ENCODE results near the gene CUX1. TPM values are rescaled to one million over a fixed set of nuclear protein-coding genes. Genes with fewer than 3 reads are reported as not detected.

The CUX1 gene
- total RNA-seq, 1 experiment from 2014 or later, result 92.4 TPM

GRCh38 chr7:101941481-101942383 is 124.3 kb downstream of the CUX1 start:
- no peaks in the 10 kb centered on the region for H3K9me2 ChIP-seq (replicated peaks; ENCODE audit: insufficient read depth, low read length)
- no peaks in the 10 kb centered on the region for H3K27me3 ChIP-seq (ENCODE audit: low read length)
- H3K36me3 ChIP-seq (ENCODE audit: insufficient read depth, low read length), result peaks cover 8% of the 10 kb centered on the region; the same call in 1 of the 2 replicates
- H4K20me1 ChIP-seq (ENCODE audit: insufficient read depth, low read depth, low read length), result no peaks in the 10 kb centered on the region
- peak overlapping the region; percentile 92 for H3K27ac ChIP-seq (ENCODE audit: low read length)
- peak overlapping the region; percentile 66 for H3K9ac ChIP-seq (ENCODE audit: low read length)
- H2AFZ ChIP-seq (ENCODE audit: low read length), result no peak overlapping the region
- H3K79me2 ChIP-seq (ENCODE audit: low read length), result peaks cover 91% of the 10 kb centered on the region
- H3K4me2 ChIP-seq (ENCODE audit: low read depth, low read length, poor library complexity, severe bottlenecking), result peak overlapping the region; percentile 62
- H3K4me1 ChIP-seq (ENCODE audit: low read length), result peaks cover 71% of the 10 kb centered on the region
- peak overlapping the region; percentile 32; the same call in 1 of the 2 replicates for H3K4me3 ChIP-seq (ENCODE audit: low read length)
- no peaks in the 10 kb centered on the region for H3K9me3 ChIP-seq (ENCODE audit: low read length)
- DNase-seq, result peak; percentile 58

DNA sequence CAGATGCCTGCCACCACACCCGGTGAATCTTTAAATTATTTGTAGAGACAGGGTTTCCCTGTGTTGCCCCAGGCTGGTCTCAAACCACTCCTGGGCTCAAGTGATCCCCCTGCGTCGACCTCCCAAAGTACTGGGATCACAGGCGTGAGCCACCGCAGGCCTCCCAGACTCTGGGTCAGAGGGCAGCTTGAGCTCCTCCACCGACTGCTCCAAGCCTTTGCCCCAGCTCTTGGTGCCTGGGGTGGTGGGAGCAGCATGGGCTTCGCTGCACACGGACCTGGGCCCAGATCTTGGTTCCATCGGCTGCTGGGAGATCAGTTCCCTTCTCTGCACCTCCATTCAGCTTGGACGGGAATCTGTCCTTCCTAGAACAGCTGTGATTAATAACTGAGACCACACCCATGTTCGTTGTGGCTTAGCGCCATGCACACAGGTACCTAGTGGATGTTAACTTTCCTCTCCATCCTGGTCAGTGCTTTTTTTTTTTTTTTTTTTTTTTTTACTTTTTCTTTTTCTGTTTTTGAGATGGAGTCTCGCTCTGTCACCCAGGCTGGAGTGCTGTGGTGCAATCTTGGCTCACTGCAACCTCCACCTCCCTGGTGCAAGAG is 125.3 kb downstream of the CUX1 start:
- Histone ChIP-seq H3K4me1 (ENCODE audit: low read length) (peaks cover 77% of the 10 kb centered on the region), H3K9me2 (replicated peaks; ENCODE audit: insufficient read depth, low read length) (no peaks in the 10 kb centered on the region), H3K36me3 (ENCODE audit: insufficient read depth, low read length) (peaks cover 8% of the 10 kb centered on the region; the same call in 1 of the 2 replicates), H3K4me2 (ENCODE audit: low read depth, low read length, poor library complexity, severe bottlenecking) (no peak overlapping the region), H2AFZ (ENCODE audit: low read length) (no peak overlapping the region), H3K9me3 (ENCODE audit: low read length) (no peaks in the 10 kb centered on the region), H3K27ac (ENCODE audit: low read length) (peak overlapping the region; percentile 92; the same call in 1 of the 2 replicates), H3K9ac (ENCODE audit: low read length) (no peak overlapping the region), H3K27me3 (ENCODE audit: low read length) (no peaks in the 10 kb centered on the region), H3K4me3 (ENCODE audit: low read length) (no peak overlapping the region), H3K79me2 (ENCODE audit: low read length) (peaks cover 92% of the 10 kb centered on the region), H4K20me1 (ENCODE audit: insufficient read depth, low read depth, low read length) (no peaks in the 10 kb centered on the region)
- DNase-seq, result no peak

GRCh38 chr7:101943306-101943705 is 125.9 kb downstream of the CUX1 start:
- Histone ChIP-seq H4K20me1 (ENCODE audit: insufficient read depth, low read depth, low read length) (no peaks in the 10 kb centered on the region), H3K36me3 (ENCODE audit: insufficient read depth, low read length) (peaks cover 2% of the 10 kb centered on the region; the same call in 1 of the 2 replicates), H2AFZ (ENCODE audit: low read length) (no peak overlapping the region), H3K9me3 (ENCODE audit: low read length) (no peaks in the 10 kb centered on the region), H3K27me3 (ENCODE audit: low read length) (no peaks in the 10 kb centered on the region), H3K4me1 (ENCODE audit: low read length) (peaks cover 83% of the 10 kb centered on the region), H3K9me2 (replicated peaks; ENCODE audit: insufficient read depth, low read length) (no peaks in the 10 kb centered on the region), H3K9ac (ENCODE audit: low read length) (no peak overlapping the region), H3K4me3 (ENCODE audit: low read length) (no peak overlapping the region), H3K27ac (ENCODE audit: low read length) (no peak overlapping the region), H3K4me2 (ENCODE audit: low read depth, low read length, poor library complexity, severe bottlenecking) (no peak overlapping the region), H3K79me2 (ENCODE audit: low read length) (peaks cover 92% of the 10 kb centered on the region)
- DNase-seq, result no peak

DNA sequence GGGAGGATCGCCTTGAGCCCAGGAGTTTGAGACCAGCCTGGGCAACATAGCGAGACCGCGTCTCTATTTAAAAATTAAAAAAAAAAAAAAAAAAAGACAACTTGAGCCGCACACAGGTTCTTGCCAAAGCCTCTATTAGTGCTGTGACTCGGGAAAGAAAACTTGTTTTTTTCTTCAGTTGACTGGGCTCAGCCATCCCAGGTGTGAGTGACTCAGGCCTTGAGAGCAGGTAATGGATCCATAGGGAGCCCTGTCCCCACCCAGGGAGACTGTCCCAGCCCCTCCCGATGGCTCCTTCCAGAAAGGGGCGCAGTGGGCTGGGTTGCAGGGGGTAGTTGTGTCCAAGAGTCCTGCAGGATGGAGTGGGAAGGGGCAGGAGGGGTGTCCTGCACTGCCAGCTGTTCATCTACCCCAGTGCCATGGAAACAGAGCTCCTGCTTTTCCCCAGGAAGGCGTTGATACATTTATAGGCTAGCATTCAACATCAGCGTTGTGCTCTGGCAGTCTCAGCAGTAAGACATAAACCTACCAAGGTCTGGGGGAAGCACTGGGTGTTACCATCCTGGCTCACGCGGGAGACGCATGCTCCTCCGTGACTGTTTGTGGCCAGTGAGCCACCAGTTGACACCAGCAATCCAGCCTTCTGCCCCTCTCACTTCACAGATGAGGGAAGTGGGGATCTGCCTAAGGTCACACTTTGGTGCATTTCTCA is 126.6 kb downstream of the CUX1 start:
- no peaks in the 10 kb centered on the region for H3K36me3 ChIP-seq (ENCODE audit: insufficient read depth, low read length)
- H3K27me3 ChIP-seq (ENCODE audit: low read length), result no peaks in the 10 kb centered on the region
- no peak overlapping the region for H3K4me2 ChIP-seq (ENCODE audit: low read depth, low read length, poor library complexity, severe bottlenecking)
- H3K9me3 ChIP-seq (ENCODE audit: low read length), result no peaks in the 10 kb centered on the region
- H4K20me1 ChIP-seq (ENCODE audit: insufficient read depth, low read depth, low read length), result no peaks in the 10 kb centered on the region
- DNase-seq, result no peak
- peak overlapping the region; percentile 42 for H3K27ac ChIP-seq (ENCODE audit: low read length)
- H3K9ac ChIP-seq (ENCODE audit: low read length), result no peak overlapping the region
- no peak overlapping the region for H2AFZ ChIP-seq (ENCODE audit: low read length)
- H3K79me2 ChIP-seq (ENCODE audit: low read length), result peaks cover 94% of the 10 kb centered on the region
- H3K4me3 ChIP-seq (ENCODE audit: low read length), result no peak overlapping the region
- peaks cover 87% of the 10 kb centered on the region for H3K4me1 ChIP-seq (ENCODE audit: low read length)
- H3K9me2 ChIP-seq (replicated peaks; ENCODE audit: insufficient read depth, low read length), result no peaks in the 10 kb centered on the region

- no peak for DNase-seq
- H3K79me2 ChIP-seq (ENCODE audit: low read length), result peaks cover 92% of the 10 kb centered on the region
- no peaks in the 10 kb centered on the region for H4K20me1 ChIP-seq (ENCODE audit: insufficient read depth, low read depth, low read length)
- no peak overlapping the region for H3K4me3 ChIP-seq (ENCODE audit: low read length)
- no peak overlapping the region for H3K9ac ChIP-seq (ENCODE audit: low read length)
- no peak overlapping the region for H3K4me2 ChIP-seq (ENCODE audit: low read depth, low read length, poor library complexity, severe bottlenecking)
- H3K4me1 ChIP-seq (ENCODE audit: low read length), result peaks cover 82% of the 10 kb centered on the region
- H3K36me3 ChIP-seq (ENCODE audit: insufficient read depth, low read length), result no peaks in the 10 kb centered on the region
- H3K27me3 ChIP-seq (ENCODE audit: low read length), result no peaks in the 10 kb centered on the region
- no peaks in the 10 kb centered on the region for H3K9me3 ChIP-seq (ENCODE audit: low read length)
- peak overlapping the region; percentile 42; the same call in 1 of the 2 replicates for H3K27ac ChIP-seq (ENCODE audit: low read length)
- H3K9me2 ChIP-seq (replicated peaks; ENCODE audit: insufficient read depth, low read length), result no peaks in the 10 kb centered on the region
- H2AFZ ChIP-seq (ENCODE audit: low read length), result no peak overlapping the region
These were observed 127.2 kb downstream of the CUX1 start for GRCh38 chr7:101944611-101945010.

- no peaks in the 10 kb centered on the region for H3K27me3 ChIP-seq (ENCODE audit: low read length)
- peak overlapping the region; percentile 43 for H3K27ac ChIP-seq (ENCODE audit: low read length)
- DNase-seq, result no peak
- no peak overlapping the region for H3K4me2 ChIP-seq (ENCODE audit: low read depth, low read length, poor library complexity, severe bottlenecking)
- H3K4me1 ChIP-seq (ENCODE audit: low read length), result peaks cover 82% of the 10 kb centered on the region
- no peaks in the 10 kb centered on the region for H3K36me3 ChIP-seq (ENCODE audit: insufficient read depth, low read length)
- H3K9ac ChIP-seq (ENCODE audit: low read length), result no peak overlapping the region
- peaks cover 89% of the 10 kb centered on the region for H3K79me2 ChIP-seq (ENCODE audit: low read length)
- H2AFZ ChIP-seq (ENCODE audit: low read length), result no peak overlapping the region
- H3K9me3 ChIP-seq (ENCODE audit: low read length), result no peaks in the 10 kb centered on the region
- no peak overlapping the region for H3K4me3 ChIP-seq (ENCODE audit: low read length)
- no peaks in the 10 kb centered on the region for H4K20me1 ChIP-seq (ENCODE audit: insufficient read depth, low read depth, low read length)
- no peaks in the 10 kb centered on the region for H3K9me2 ChIP-seq (replicated peaks; ENCODE audit: insufficient read depth, low read length)
These were observed 127.8 kb downstream of the CUX1 start for GRCh38 chr7:101945034-101945758.

DNA sequence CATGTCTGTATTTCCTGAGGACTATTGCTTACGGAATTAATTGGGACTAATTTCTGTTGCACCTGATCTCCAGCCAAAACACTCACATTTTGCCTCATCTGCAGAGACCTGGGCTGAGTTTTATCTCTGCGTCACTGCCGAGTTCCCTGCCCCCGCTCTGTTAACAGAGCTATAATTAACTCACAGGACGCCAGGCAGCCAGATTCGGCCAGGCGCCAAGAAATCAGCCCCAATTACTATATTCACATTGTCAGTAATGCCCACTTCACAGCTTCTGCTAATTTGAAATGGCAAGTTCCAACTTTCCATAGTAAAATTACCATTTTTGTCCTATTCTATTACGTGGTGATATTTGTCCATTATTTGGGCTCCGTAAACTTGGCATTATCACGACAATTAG is 130.5 kb downstream of the CUX1 start:
- no peaks in the 10 kb centered on the region for H3K9me3 ChIP-seq (ENCODE audit: low read length)
- DNase-seq, result no peak
- no peaks in the 10 kb centered on the region for H3K9me2 ChIP-seq (replicated peaks; ENCODE audit: insufficient read depth, low read length)
- H3K36me3 ChIP-seq (ENCODE audit: insufficient read depth, low read length), result no peaks in the 10 kb centered on the region
- H3K4me2 ChIP-seq (ENCODE audit: low read depth, low read length, poor library complexity, severe bottlenecking), result peak overlapping the region; percentile 33
- no peak overlapping the region for H2AFZ ChIP-seq (ENCODE audit: low read length)
- peak overlapping the region; percentile 77 for H3K27ac ChIP-seq (ENCODE audit: low read length)
- peaks cover 80% of the 10 kb centered on the region for H3K79me2 ChIP-seq (ENCODE audit: low read length)
- H3K4me1 ChIP-seq (ENCODE audit: low read length), result peaks cover 75% of the 10 kb centered on the region
- H3K9ac ChIP-seq (ENCODE audit: low read length), result peak overlapping the region; percentile 38
- H4K20me1 ChIP-seq (ENCODE audit: insufficient read depth, low read depth, low read length), result no peaks in the 10 kb centered on the region
- H3K27me3 ChIP-seq (ENCODE audit: low read length), result no peaks in the 10 kb centered on the region
- H3K4me3 ChIP-seq (ENCODE audit: low read length), result no peak overlapping the region

Measured in Karpas-422 (cell line).